GM10266 (cell line): ENCODE results near the gene PLPPR1.

Source experiments
- DNase-seq: peaks from one replicate; pipeline ENCODE4 v3.0.0; 2012; ENCODE audit errors: extremely low spot score
- TF ChIP-seq, protein P1 (sequence below): IDR thresholded peaks from 2 replicates; pipeline ENCODE4 v1.5.1; 2012; ENCODE audit warnings: mild to moderate bottlenecking, low read depth; ENCODE audit not compliant: control insufficient read depth, insufficient read depth; ENCODE audit errors: missing control alignments

PLPPR1 gene

GRCh38 chr9:101333490-101333889 is 305.0 kb downstream of the PLPPR1 start:
- TF ChIP-seq, protein P1, sequence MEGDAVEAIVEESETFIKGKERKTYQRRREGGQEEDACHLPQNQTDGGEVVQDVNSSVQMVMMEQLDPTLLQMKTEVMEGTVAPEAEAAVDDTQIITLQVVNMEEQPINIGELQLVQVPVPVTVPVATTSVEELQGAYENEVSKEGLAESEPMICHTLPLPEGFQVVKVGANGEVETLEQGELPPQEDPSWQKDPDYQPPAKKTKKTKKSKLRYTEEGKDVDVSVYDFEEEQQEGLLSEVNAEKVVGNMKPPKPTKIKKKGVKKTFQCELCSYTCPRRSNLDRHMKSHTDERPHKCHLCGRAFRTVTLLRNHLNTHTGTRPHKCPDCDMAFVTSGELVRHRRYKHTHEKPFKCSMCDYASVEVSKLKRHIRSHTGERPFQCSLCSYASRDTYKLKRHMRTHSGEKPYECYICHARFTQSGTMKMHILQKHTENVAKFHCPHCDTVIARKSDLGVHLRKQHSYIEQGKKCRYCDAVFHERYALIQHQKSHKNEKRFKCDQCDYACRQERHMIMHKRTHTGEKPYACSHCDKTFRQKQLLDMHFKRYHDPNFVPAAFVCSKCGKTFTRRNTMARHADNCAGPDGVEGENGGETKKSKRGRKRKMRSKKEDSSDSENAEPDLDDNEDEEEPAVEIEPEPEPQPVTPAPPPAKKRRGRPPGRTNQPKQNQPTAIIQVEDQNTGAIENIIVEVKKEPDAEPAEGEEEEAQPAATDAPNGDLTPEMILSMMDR: no peak
- DNase-seq: no peak

GRCh38 chr9:101333926-101334702 is 305.6 kb downstream of the PLPPR1 start:
- TF ChIP-seq, protein P1: no peak
- no peak for DNase-seq

DNA sequence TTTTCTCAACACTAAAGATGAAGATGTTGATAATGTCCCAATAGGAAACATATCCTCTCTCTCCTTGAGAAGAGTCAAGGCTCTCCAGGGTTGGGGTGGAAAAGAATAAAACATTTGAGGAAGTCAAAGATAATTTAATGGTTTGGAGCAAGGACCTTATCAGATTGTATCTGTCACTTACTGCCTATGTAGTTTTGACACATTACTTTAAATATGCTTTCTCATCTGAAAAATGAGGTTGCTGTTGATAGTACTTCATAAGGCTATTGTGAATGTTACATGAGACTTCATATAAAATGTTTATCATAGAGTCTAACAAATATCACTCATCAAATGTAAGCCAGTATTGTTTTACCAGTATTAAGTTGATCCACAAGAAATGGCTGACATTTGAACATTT is 307.6 kb downstream of the PLPPR1 start:
- TF ChIP-seq, protein P1: no peak
- no peak for DNase-seq

DNA sequence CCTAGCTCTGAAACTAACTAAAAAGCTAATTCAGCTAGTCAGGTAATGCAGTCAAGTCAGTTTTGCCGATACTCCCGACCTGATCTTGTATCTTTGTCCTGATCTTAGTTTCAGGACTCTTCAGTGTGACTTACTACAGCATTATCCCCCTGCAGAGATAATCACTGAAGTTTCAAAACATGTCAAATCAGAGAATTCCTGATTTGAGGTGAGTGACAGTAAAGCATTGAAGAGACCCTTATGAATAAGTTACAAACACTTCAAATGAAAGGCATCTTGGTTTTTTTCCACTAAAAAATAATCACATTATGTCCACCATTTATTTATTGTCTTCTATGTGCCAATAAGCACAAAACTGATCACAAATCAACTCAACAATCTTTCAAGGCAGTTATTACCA is 308.7 kb downstream of the PLPPR1 start:
- TF ChIP-seq, protein P1: no peak
- DNase-seq: no peak

DNA sequence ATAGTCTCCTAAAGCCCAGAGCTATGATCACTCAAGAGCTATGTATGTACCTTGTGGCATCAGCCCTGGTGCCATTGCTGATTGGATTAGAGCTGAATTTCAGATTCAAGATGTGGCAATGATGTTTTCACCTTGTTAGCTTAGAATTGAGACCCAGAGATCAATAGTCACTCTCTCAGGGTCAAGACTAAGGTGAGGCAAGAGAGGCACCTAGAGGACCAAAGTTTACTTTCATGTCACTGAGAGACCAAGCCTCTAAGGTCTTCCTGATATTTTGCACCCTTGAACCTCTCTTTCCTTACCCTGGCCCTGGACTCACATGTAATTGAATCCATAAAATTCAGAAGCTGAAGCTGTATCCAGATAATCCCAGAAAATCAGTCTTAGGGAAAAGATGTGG is 313.4 kb downstream of the PLPPR1 start:
- no peak for DNase-seq
- TF ChIP-seq, protein P1: no peak

GRCh38 chr9:101342595-101342994 is 314.1 kb downstream of the PLPPR1 start:
- DNase-seq: no peak
- TF ChIP-seq, protein P1: no peak

- TF ChIP-seq, protein P1: no peak
- no peak for DNase-seq
Observed at GRCh38 chr9:101350285-101350684, 321.8 kb downstream of the PLPPR1 start.
